Activated CD8-positive, alpha-beta memory T cell treated with anti-CD3 and anti-CD28 coated beads, Interleukin-2, amount 50 U/mL, for 1 hour (primary cell): ENCODE results near the gene SCAMP5.

Experiments
- DNase-seq: peaks from one replicate; pipeline ENCODE4 v3.0.0-alpha.2; 2020; ENCODE audit errors: extremely low read depth

The SCAMP5 gene

GRCh38 chr15:74995182-74995778 lies at the start of gene SCAMP5:
Gene SCAMP5 (plus strand): TSS chr15:74995563. CDS start chr15:75011840, 16,277 bp downstream.
- peak; percentile 75 for DNase-seq

- DNase-seq = no peak
These were observed 45.1 kb upstream of the SCAMP5 start for GRCh38 chr15:74950078-74950908.

- no peak for DNase-seq
These were observed 44.4 kb upstream of the SCAMP5 start for GRCh38 chr15:74951006-74951405.

- no peak for DNase-seq
These were observed 40.8 kb upstream of the SCAMP5 start for GRCh38 chr15:74954515-74954914.

- DNase-seq = no peak
These were observed 40.3 kb upstream of the SCAMP5 start for GRCh38 chr15:74955017-74955416.

- no peak for DNase-seq
These were observed 39.3 kb upstream of the SCAMP5 start for GRCh38 chr15:74955796-74956647.

GRCh38 chr15:74956648-74957475 lies 38.5 kb upstream of the SCAMP5 start, which contains the start of gene RPP25:
Gene RPP25 (minus strand): TSS chr15:74956772. CDS start chr15:74956583, 189 bp downstream.
- no peak for DNase-seq

GRCh38 chr15:74957476-74958035 lies 37.8 kb upstream of the SCAMP5 start:
- no peak for DNase-seq

- DNase-seq = no peak
These were observed 36.9 kb upstream of the SCAMP5 start for GRCh38 chr15:74958320-74958907.

GRCh38 chr15:74958908-74959585 lies 36.3 kb upstream of the SCAMP5 start:
- no peak for DNase-seq

- DNase-seq = no peak
These were observed 35.8 kb upstream of the SCAMP5 start for GRCh38 chr15:74959586-74959939.

GRCh38 chr15:74960286-74960685 lies 35.1 kb upstream of the SCAMP5 start:
- DNase-seq = no peak

GRCh38 chr15:74960995-74961588 lies 34.3 kb upstream of the SCAMP5 start:
- DNase-seq = no peak

GRCh38 chr15:74961616-74962015 lies 33.7 kb upstream of the SCAMP5 start:
- no peak for DNase-seq

GRCh38 chr15:74962219-74962618 lies 33.1 kb upstream of the SCAMP5 start:
- DNase-seq = no peak

GRCh38 chr15:74962671-74963070 lies 32.7 kb upstream of the SCAMP5 start:
- DNase-seq = no peak

GRCh38 chr15:74963213-74963612 lies 32.1 kb upstream of the SCAMP5 start:
- no peak for DNase-seq

GRCh38 chr15:74964794-74965193 lies 30.6 kb upstream of the SCAMP5 start:
- DNase-seq = no peak

GRCh38 chr15:74967670-74968069 lies 27.7 kb upstream of the SCAMP5 start:
- DNase-seq = no peak

- no peak for DNase-seq
These were observed 19.2 kb upstream of the SCAMP5 start for GRCh38 chr15:74976159-74976558.
